WI38 (cell line): ENCODE data around the gene COL6A1.

Source experiments
- H3K4me3 ChIP-seq: 2 replicates; pipeline ENCODE4 v1.5.1; 2011; ENCODE audit warnings: low read depth, mild to moderate bottlenecking, control low read depth, low read length
- CTCF ChIP-seq: IDR thresholded peaks from 2 replicates; pipeline ENCODE4 v1.5.1; 2012; ENCODE audit warnings: low read depth, mild to moderate bottlenecking, control low read depth, low read length

Gene COL6A1

GRCh38 chr21:45962531-45963231 lies 18.9 kb upstream of the COL6A1 start:
- no peak for TF ChIP-seq CTCF
- no peak overlapping the region for H3K4me3 ChIP-seq

- no peak overlapping the region for H3K4me3 ChIP-seq
- TF ChIP-seq CTCF, result no peak
Measured at GRCh38 chr21:45963232-45963570, 18.4 kb upstream of the COL6A1 start.

- no peak overlapping the region for H3K4me3 ChIP-seq
- no peak for TF ChIP-seq CTCF
Measured at GRCh38 chr21:45964649-45965048, 16.9 kb upstream of the COL6A1 start.

- TF ChIP-seq CTCF, result no peak
- H3K4me3 ChIP-seq, result no peak overlapping the region
Measured at GRCh38 chr21:45965084-45965809, 16.3 kb upstream of the COL6A1 start.

GRCh38 chr21:45966791-45967394 lies 14.7 kb upstream of the COL6A1 start:
- H3K4me3 ChIP-seq, result no peak overlapping the region
- no peak for TF ChIP-seq CTCF

- H3K4me3 ChIP-seq, result no peak overlapping the region
- no peak for TF ChIP-seq CTCF
Measured at GRCh38 chr21:45969921-45970673, 11.5 kb upstream of the COL6A1 start.
